HepG2 (cell line): ENCODE measurements around the gene GALNT17. TPM values are rescaled to one million over a fixed set of nuclear protein-coding genes. Genes with fewer than 3 reads are reported as not detected.

Experiments used
- ATAC-seq: fragments of 200-7000 bp; cut with Tn5 transposase; 3 replicates; pipeline ENCODE4 v1.9.1; 2020; ENCODE audit warnings: mild to moderate bottlenecking, moderate library complexity
- BruUV-seq: library from RNA; stranded (reverse); fragments of 400-500 nt; replicated peaks from 2 replicates; lab custom pipeline; 2021; lab: Mats Ljungman, UMichigan
- CTCF ChIA-PET: fragments of 300-600 bp; formaldehyde crosslinking; extraction: SDS; loops from one replicate; lab custom pipeline; 2021; ENCODE audit warnings: low total read pairs, inconsistent platforms, low intra/inter-chr PET ratio; lab: Yijun Ruan, JAX
- POLR2A ChIA-PET: fragments of 350-600 bp; sonication (Branson Sonifier 250); formaldehyde crosslinking; loops from one replicate; lab custom pipeline; 2020; ENCODE audit warnings: antibody characterized with exemption, inconsistent platforms; lab: Yijun Ruan, JAX
- DNase-seq: peaks from one replicate; pipeline ENCODE4 v3.0.0-alpha.2; 2015; ENCODE audit warnings: low spot score
- FAIRE-seq: peaks from 3 replicates; lab custom pipeline; 2011; peaks lifted over from hg19 to GRCh38; lab: Jason Lieb, UNC
- H2AFZ ChIP-seq: one replicate; pipeline ENCODE4 v1.6.1; 2011; ENCODE audit warnings: low read length, inconsistent platforms
- H3K27ac ChIP-seq: fragments of 300-600 bp; 3 replicates; pipeline ENCODE4 v1.8.0; 2011; ENCODE audit warnings: mixed run types, mild to moderate bottlenecking, mixed read lengths, low read length, inconsistent platforms; ENCODE audit not compliant: insufficient read depth; ENCODE audit errors: extremely low read length
- H3K27me3 ChIP-seq, 2 experiments: fragments of 200-600 bp in 1 of 2; 2 replicates in 1 of 2; 3 replicates in 1 of 2; pipeline versions ENCODE4 v1.6.0 to v1.8.0; 2011; ENCODE audit warnings: low read length in 2 of 2, mild to moderate bottlenecking in 2 of 2, moderate library complexity in 2 of 2, inconsistent platforms in 1 of 2; ENCODE audit not compliant: insufficient read depth in 2 of 2, control insufficient read depth in 1 of 2
- H3K36me3 ChIP-seq, 2 experiments: fragments of 200-600 bp in 1 of 2; replicated peaks in 1 of 2; 2 replicates in 1 of 2; 3 replicates in 1 of 2; pipeline versions ENCODE4 v1.5.1 to v1.8.0; 2011; ENCODE audit warnings: low read length in 2 of 2, inconsistent platforms in 1 of 2; ENCODE audit not compliant: insufficient read depth in 2 of 2, control insufficient read depth in 1 of 2
- H3K4me1 ChIP-seq: 2 replicates; pipeline ENCODE4 v1.5.1; 2012; ENCODE audit warnings: low read length, inconsistent platforms; ENCODE audit not compliant: insufficient read depth
- H3K4me2 ChIP-seq: 2 replicates; pipeline ENCODE4 v1.6.0; 2011; ENCODE audit warnings: low read depth, low read length, inconsistent platforms
- H3K4me3 ChIP-seq, 3 experiments: fragments of 200-600 bp in 1 of 3; sonication (generic), shearing (Covaris generic) in 1 of 3; replicated peaks in 1 of 3; 2 replicates each; pipeline ENCODE4 v1.5.1; 2011 to 2016; ENCODE audit warnings: low read length in 3 of 3, inconsistent platforms in 2 of 3, low read depth in 2 of 3, mild to moderate bottlenecking in 2 of 3, control low read depth in 1 of 3, mixed read lengths in 1 of 3; ENCODE audit not compliant: insufficient read depth in 1 of 3
- H3K79me2 ChIP-seq: one replicate; pipeline ENCODE4 v1.6.1; 2011; ENCODE audit warnings: low read length, inconsistent platforms; ENCODE audit not compliant: insufficient read depth
- H3K9ac ChIP-seq: 2 replicates; pipeline ENCODE4 v1.6.0; 2011; ENCODE audit warnings: mild to moderate bottlenecking, low read depth, low read length, inconsistent platforms; ENCODE audit not compliant: insufficient read depth
- H3K9me3 ChIP-seq: 2 replicates; pipeline ENCODE4 v1.5.1; 2012; ENCODE audit warnings: mild to moderate bottlenecking, low read length
- H4K20me1 ChIP-seq: 2 replicates; pipeline ENCODE4 v1.6.0; 2011; ENCODE audit warnings: inconsistent platforms, mild to moderate bottlenecking, low read length, moderate library complexity; ENCODE audit not compliant: insufficient read depth
- CAMTA2 ChIP-seq: sonication (generic); formaldehyde crosslinking; IDR thresholded peaks from 2 replicates; pipeline ENCODE4 v1.4.0; 2020; ENCODE audit warnings: mild to moderate bottlenecking, missing genetic modification reagents, borderline replicate concordance
- HDAC6 ChIP-seq: fragments of 200-600 bp; sonication (generic); IDR thresholded peaks from 2 replicates; pipeline ENCODE4 v1.7.0; 2017; ENCODE audit warnings: mild to moderate bottlenecking, antibody characterized with exemption, low read length, low read depth
- HHEX ChIP-seq: IDR thresholded peaks from 2 replicates; pipeline ENCODE4 v1.6.1; 2016; ENCODE audit warnings: control low read depth
- KDM2A ChIP-seq: sonication (generic); formaldehyde crosslinking; IDR thresholded peaks from 2 replicates; pipeline ENCODE4 v1.4.0; 2020; ENCODE audit warnings: low read depth, missing genetic modification reagents, borderline replicate concordance
- NCOA1 ChIP-seq: sonication (generic); formaldehyde crosslinking; IDR thresholded peaks from 2 replicates; pipeline ENCODE4 v1.9.0; 2021; ENCODE audit warnings: missing genetic modification reagents
- ZBTB7A ChIP-seq: sonication (generic); formaldehyde crosslinking; IDR thresholded peaks from 2 replicates; pipeline ENCODE4 v1.8.0; 2022; ENCODE audit warnings: mild to moderate bottlenecking, missing genetic modification reagents
- ZFP1 ChIP-seq: IDR thresholded peaks from 2 replicates; pipeline ENCODE4 v1.6.1; 2016
- ZNF709 ChIP-seq: sonication (generic); formaldehyde crosslinking; IDR thresholded peaks from 2 replicates; pipeline ENCODE4 v1.5.0; 2020; ENCODE audit warnings: mild to moderate bottlenecking, missing genetic modification reagents
- ZSCAN30 ChIP-seq: sonication (generic); formaldehyde crosslinking; IDR thresholded peaks from 2 replicates; pipeline ENCODE4 v1.5.0; 2020; ENCODE audit warnings: mild to moderate bottlenecking, missing genetic modification reagents
- WGBS: methylation state at CpG from one replicate; pipeline ENCODE4 v1.1.6; 2017; ENCODE audit warnings: low lambda C conversion rate; 5-methylcytosine and 5-hydroxymethylcytosine counted together
- in situ Hi-C: cut with HindIII; loops from 2 replicates; pipeline ENCODE4 v1.10.0; 2017; ENCODE audit warnings: low pct_unique_long_range_greater_than_20kb; ENCODE audit not compliant: extremely low pct_ligation_motif_present
- intact Hi-C: fragments of 100-400 bp; cut with micrococcal nuclease; formaldehyde crosslinking; loops from one replicate; pipeline ENCODE4 v1.10.0; 2022; ENCODE audit not compliant: unreplicated experiment
- polyA plus RNA-seq, 8 experiments: library from polyadenylated mRNA; depleted of rRNA in 3 of 8; stranded (reverse) in 7 of 8; unstranded in 1 of 8; fragments of >200 nt; fragmentation: Illumina TruSeq in 4 of 8; extraction: Trizol in 4 of 8; gene quantifications; 2 replicates each; pipeline versions ENCODE4 v1.2.1 to v1.2.3, GENCODE V29; 2011 to 2016; ENCODE audit warnings: low read depth in 4 of 8, missing spikeins in 1 of 8, mixed read lengths in 1 of 8; ENCODE audit not compliant: insufficient read depth in 1 of 8
- total RNA-seq, 5 experiments: library from RNA; depleted of rRNA; stranded (reverse); fragments of >200 nt; fragmentation: Illumina TruSeq; extraction: Trizol; gene quantifications; 2 replicates each; pipeline ENCODE4 v1.2.3, GENCODE V29; 2016; ENCODE audit warnings: low read depth in 1 of 5
- TF ChIP-seq, protein P1 (sequence below): sonication (generic); formaldehyde crosslinking; IDR thresholded peaks from 2 replicates; pipeline ENCODE4 v1.8.0; 2022; ENCODE audit warnings: missing genetic modification reagents, mild to moderate bottlenecking, borderline replicate concordance
- TF ChIP-seq, protein P2 (sequence below): sonication (generic); formaldehyde crosslinking; IDR thresholded peaks from 2 replicates; pipeline ENCODE4 v1.4.0; 2020; ENCODE audit warnings: missing genetic modification reagents
- TF ChIP-seq, protein P3 (sequence below): sonication (generic); formaldehyde crosslinking; IDR thresholded peaks from 2 replicates; pipeline ENCODE4 v1.4.0; 2020; ENCODE audit warnings: missing genetic modification reagents

The GALNT17 gene
- total and polyA plus RNA-seq, 2 of the 13 experiments (the other 11 are each of a cell fraction or from before 2014, with no cell fraction given), result not detected

DNA sequence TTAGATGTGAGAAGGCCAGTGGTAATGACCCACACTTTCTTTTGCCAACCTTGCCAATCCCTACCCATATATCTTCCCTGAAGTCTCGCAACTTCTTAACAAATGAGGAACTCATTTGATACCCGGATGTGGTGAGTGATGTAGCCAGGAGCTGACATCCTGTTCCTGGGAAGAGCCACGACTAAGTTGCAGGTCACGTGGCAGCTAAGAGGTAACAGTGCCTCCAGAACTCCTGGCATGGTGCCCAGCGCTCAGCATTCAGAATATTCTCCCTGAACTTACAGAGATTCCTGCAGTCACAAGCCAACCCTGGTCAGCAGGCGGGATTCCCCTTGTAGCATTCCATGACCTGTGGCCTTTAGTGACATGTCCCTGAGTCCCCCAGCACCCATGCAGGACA lies 282.5 kb downstream of the GALNT17 start (continued):
- TF ChIP-seq, protein P1, sequence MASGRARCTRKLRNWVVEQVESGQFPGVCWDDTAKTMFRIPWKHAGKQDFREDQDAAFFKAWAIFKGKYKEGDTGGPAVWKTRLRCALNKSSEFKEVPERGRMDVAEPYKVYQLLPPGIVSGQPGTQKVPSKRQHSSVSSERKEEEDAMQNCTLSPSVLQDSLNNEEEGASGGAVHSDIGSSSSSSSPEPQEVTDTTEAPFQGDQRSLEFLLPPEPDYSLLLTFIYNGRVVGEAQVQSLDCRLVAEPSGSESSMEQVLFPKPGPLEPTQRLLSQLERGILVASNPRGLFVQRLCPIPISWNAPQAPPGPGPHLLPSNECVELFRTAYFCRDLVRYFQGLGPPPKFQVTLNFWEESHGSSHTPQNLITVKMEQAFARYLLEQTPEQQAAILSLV (CRISPR knock-in tag), result no peak
- TF ChIP-seq ZNF709 (CRISPR knock-in tag), result no peak
- no peak for TF ChIP-seq HHEX

DNA sequence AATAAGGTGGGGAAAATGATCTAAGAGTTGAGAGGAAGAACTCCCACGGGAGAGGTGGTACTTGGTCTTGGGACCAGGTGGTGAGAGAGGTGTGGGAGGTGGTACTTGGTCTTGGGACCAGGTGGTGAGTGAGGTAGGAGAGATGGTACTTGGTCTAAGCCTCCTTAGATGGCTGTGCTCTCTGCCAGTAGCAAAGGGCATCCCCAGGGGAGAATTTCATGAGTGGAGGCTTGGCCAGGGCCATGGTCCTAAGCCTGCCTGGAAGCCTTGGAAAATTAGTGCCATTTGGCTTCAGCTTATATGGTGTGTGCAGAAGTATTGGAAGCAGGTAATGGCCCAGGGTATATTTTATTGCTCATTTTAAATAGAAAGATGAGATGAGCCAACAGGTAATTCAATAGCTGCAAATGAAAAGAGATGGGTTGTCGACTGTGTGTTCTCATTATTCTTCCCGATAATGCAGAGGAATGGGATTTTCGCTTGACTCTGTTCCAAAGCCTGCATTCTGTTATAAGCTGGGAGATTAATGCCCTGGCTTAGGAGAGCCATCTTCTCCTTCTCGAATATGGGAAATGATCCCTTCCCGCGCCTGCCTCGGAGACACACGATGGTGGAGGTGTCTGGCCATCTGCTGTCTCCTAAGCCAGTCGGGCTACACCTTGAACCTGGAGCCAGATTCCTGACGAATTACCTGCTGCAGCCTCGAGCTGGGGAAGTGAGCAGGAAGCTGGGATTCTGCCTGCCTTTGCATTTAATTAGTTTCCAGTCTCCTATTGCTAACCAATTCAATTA lies 287.8 kb downstream of the GALNT17 start:
- ChIA-PET CTCF (no interaction called here), POLR2A (no interaction called here)
- Histone ChIP-seq H3K9ac (no peak overlapping the region), H4K20me1 (no peaks in the 10 kb centered on the region), H3K27ac (no peak overlapping the region), H3K36me3 (no peaks in the 10 kb centered on the region), H3K27me3 (0 out of 5 replicates have a peak, but pooled peaks cover 0 to 11% of the 10 kb centered on the region in 2 experiments), H3K9me3 (no peaks in the 10 kb centered on the region), H2AFZ (no peak overlapping the region), H3K79me2 (no peaks in the 10 kb centered on the region), H3K4me1 (no peaks in the 10 kb centered on the region), H3K4me3 (no peak overlapping the region), H3K4me2 (no peak overlapping the region)
- 16% methylated on average over 7 of the region's 12 CpGs for WGBS
- in situ Hi-C loops (no loop called here), intact Hi-C loops (no loop called here)
- TF ChIP-seq, protein P2, sequence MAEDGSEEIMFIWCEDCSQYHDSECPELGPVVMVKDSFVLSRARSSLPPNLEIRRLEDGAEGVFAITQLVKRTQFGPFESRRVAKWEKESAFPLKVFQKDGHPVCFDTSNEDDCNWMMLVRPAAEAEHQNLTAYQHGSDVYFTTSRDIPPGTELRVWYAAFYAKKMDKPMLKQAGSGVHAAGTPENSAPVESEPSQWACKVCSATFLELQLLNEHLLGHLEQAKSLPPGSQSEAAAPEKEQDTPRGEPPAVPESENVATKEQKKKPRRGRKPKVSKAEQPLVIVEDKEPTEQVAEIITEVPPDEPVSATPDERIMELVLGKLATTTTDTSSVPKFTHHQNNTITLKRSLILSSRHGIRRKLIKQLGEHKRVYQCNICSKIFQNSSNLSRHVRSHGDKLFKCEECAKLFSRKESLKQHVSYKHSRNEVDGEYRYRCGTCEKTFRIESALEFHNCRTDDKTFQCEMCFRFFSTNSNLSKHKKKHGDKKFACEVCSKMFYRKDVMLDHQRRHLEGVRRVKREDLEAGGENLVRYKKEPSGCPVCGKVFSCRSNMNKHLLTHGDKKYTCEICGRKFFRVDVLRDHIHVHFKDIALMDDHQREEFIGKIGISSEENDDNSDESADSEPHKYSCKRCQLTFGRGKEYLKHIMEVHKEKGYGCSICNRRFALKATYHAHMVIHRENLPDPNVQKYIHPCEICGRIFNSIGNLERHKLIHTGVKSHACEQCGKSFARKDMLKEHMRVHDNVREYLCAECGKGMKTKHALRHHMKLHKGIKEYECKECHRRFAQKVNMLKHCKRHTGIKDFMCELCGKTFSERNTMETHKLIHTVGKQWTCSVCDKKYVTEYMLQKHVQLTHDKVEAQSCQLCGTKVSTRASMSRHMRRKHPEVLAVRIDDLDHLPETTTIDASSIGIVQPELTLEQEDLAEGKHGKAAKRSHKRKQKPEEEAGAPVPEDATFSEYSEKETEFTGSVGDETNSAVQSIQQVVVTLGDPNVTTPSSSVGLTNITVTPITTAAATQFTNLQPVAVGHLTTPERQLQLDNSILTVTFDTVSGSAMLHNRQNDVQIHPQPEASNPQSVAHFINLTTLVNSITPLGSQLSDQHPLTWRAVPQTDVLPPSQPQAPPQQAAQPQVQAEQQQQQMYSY (CRISPR knock-in tag), result no peak
- TF ChIP-seq, protein P3, sequence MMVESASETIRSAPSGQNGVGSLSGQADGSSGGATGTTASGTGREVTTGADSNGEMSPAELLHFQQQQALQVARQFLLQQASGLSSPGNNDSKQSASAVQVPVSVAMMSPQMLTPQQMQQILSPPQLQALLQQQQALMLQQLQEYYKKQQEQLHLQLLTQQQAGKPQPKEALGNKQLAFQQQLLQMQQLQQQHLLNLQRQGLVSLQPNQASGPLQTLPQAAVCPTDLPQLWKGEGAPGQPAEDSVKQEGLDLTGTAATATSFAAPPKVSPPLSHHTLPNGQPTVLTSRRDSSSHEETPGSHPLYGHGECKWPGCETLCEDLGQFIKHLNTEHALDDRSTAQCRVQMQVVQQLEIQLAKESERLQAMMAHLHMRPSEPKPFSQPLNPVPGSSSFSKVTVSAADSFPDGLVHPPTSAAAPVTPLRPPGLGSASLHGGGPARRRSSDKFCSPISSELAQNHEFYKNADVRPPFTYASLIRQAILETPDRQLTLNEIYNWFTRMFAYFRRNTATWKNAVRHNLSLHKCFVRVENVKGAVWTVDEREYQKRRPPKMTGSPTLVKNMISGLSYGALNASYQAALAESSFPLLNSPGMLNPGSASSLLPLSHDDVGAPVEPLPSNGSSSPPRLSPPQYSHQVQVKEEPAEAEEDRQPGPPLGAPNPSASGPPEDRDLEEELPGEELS (CRISPR knock-in tag), result no peak
- TF ChIP-seq NCOA1 (CRISPR knock-in tag) (no peak), ZBTB7A (CRISPR knock-in tag) (no peak), KDM2A (CRISPR knock-in tag) (no peak), ZSCAN30 (no peak), CAMTA2 (no peak), ZFP1 (no peak), HDAC6 (no peak)
- no peak for FAIRE-seq
- BruUV-seq, result no TSS peak
- no peak for ATAC-seq
- no peak for DNase-seq
